GM18517 (cell line): ENCODE data around the gene FAM53C.
"Not testable (repeated sequence)": the region's sequence is repeated elsewhere in the genome, so short reads cannot be mapped to it uniquely, and the experiment has no call there.

Experiments used
- ATAC-seq: cut with Tn5 transposase; IDR thresholded peaks from one replicate; pipeline ENCODE4 v1.9.1; 2021; ENCODE audit warnings: mild to moderate bottlenecking, moderate library complexity; ENCODE audit not compliant: unreplicated experiment

Gene FAM53C

DNA sequence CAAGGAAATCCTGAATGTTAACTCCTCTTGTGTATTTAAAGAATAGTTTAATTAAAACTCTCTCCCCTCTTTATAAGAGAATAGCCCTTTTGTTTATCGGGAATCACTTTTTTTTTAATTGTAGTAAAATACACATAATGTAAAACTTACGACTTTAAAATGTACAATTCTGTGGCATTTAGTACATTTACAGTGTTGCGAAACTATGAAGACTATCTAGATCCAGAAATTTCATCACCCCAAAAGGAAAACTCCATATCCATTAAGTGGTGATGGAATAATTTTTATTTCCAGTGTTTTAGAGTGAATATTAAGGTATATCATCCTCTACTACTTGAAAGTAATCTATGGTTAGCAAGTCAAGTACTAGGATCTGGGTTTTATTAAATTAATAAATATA is 51.3 kb downstream of the FAM53C start:
- no peak for ATAC-seq

DNA sequence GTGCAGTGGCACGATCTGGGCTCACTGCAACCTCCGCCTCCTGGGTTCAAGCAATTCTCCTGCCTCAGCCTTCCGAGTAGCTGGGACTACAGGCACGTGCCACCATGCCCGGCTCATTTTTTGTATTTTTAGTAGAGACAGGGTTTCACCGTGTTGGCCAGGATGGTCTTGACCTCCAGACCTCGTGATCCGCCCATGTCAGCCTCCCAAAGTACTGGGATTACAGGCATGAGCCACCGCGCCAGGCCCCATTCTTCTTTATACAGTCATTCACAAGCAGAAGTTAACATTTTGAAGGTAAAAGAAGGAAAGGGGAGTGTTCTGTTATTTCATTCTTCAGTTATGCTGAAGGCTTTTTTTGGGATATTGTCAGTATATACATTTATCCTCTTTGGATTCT is 51.8 kb downstream of the FAM53C start:
- ATAC-seq: not testable (repeated sequence)

GRCh38 chr5:138391859-138392386 is 53.9 kb downstream of the FAM53C start:
- no peak for ATAC-seq
